H9 (cell line): Measurements from ENCODE around the gene TTC28. TPM values are rescaled to one million over a fixed set of nuclear protein-coding genes. Genes with fewer than 3 reads are reported as not detected.

Experiments
- DNase-seq: peaks from one replicate; pipeline ENCODE4 v3.0.0-alpha.2; 2017
- H2AFZ ChIP-seq: one replicate; pipeline ENCODE4 v1.6.1; 2013; ENCODE audit warnings: mild to moderate bottlenecking, low read length, control low read depth, moderate library complexity
- H2AK5ac ChIP-seq: 2 replicates; pipeline ENCODE4 v1.6.1; 2013; ENCODE audit warnings: low read length, control low read depth, mixed read lengths; ENCODE audit not compliant: insufficient read length
- H2BK120ac ChIP-seq: one replicate; pipeline ENCODE4 v1.6.1; 2013; ENCODE audit warnings: low read depth, mild to moderate bottlenecking, low read length, control low read depth, inconsistent platforms; ENCODE audit not compliant: poor library complexity, severe bottlenecking
- H2BK12ac ChIP-seq: 2 replicates; pipeline ENCODE4 v1.6.1; 2013; ENCODE audit warnings: low read length, control low read depth, mixed read lengths, low read depth; ENCODE audit not compliant: insufficient read length
- H2BK15ac ChIP-seq: 2 replicates; pipeline ENCODE4 v1.6.1; 2013; ENCODE audit warnings: low read depth, low read length, control low read depth
- H2BK20ac ChIP-seq: one replicate; pipeline ENCODE4 v1.6.1; 2013; ENCODE audit warnings: low read depth, mild to moderate bottlenecking, low read length, control low read depth, inconsistent platforms; ENCODE audit not compliant: poor library complexity, severe bottlenecking
- H2BK5ac ChIP-seq: 2 replicates; pipeline ENCODE4 v1.6.1; 2013; ENCODE audit warnings: low read length, control low read depth, mixed read lengths; ENCODE audit not compliant: insufficient read length
- H3K14ac ChIP-seq: 2 replicates; pipeline ENCODE4 v1.6.1; 2013; ENCODE audit warnings: low read length, control low read depth; ENCODE audit not compliant: insufficient read depth
- H3K18ac ChIP-seq: 2 replicates; pipeline ENCODE4 v1.6.1; 2013; ENCODE audit warnings: low read depth, mild to moderate bottlenecking, mixed read lengths, low read length, control low read depth; ENCODE audit not compliant: insufficient read length
- H3K23ac ChIP-seq: 2 replicates; pipeline ENCODE4 v1.6.1; 2013; ENCODE audit warnings: low read length, control low read depth, mixed read lengths, low read depth; ENCODE audit not compliant: insufficient read length
- H3K23me2 ChIP-seq: 2 replicates; pipeline ENCODE4 v1.6.1; 2013; ENCODE audit warnings: low read depth, mild to moderate bottlenecking, mixed read lengths, low read length, control low read depth; ENCODE audit not compliant: insufficient read length, poor library complexity, severe bottlenecking
- H3K27ac ChIP-seq: 2 replicates; pipeline ENCODE4 v1.5.1; 2013; ENCODE audit warnings: low read length, control low read depth, mixed read lengths, low read depth; ENCODE audit not compliant: insufficient read length
- H3K27me3 ChIP-seq: 2 replicates; pipeline ENCODE4 v1.6.1; 2013; ENCODE audit warnings: low read length, control low read depth, inconsistent platforms; ENCODE audit not compliant: insufficient read depth
- H3K4ac ChIP-seq: 2 replicates; pipeline ENCODE4 v1.6.1; 2013; ENCODE audit warnings: low read depth, mild to moderate bottlenecking, control low read depth, inconsistent platforms, low read length, moderate library complexity
- H3K4me1 ChIP-seq: 2 replicates; pipeline ENCODE4 v1.6.1; 2013; ENCODE audit warnings: low read length, control low read depth, inconsistent platforms; ENCODE audit not compliant: insufficient read depth
- H3K4me2 ChIP-seq: 2 replicates; pipeline ENCODE4 v1.6.1; 2013; ENCODE audit warnings: low read length, control low read depth, mixed read lengths; ENCODE audit not compliant: insufficient read length, insufficient read depth
- H3K56ac ChIP-seq: 2 replicates; pipeline ENCODE4 v1.6.1; 2013; ENCODE audit warnings: low read depth, mild to moderate bottlenecking, mixed read lengths, low read length, control low read depth; ENCODE audit not compliant: insufficient read length
- H3K79me1 ChIP-seq: 2 replicates; pipeline ENCODE4 v1.6.1; 2013; ENCODE audit warnings: low read depth, mild to moderate bottlenecking, moderate library complexity, low read length, control low read depth, inconsistent platforms; ENCODE audit not compliant: insufficient read depth, poor library complexity, severe bottlenecking
- H3K79me2 ChIP-seq: 2 replicates; pipeline ENCODE4 v1.6.1; 2013; ENCODE audit warnings: low read length, control low read depth, inconsistent platforms; ENCODE audit not compliant: insufficient read depth
- H3K9ac ChIP-seq: 2 replicates; pipeline ENCODE4 v1.6.1; 2013; ENCODE audit warnings: low read length, control low read depth, mixed read lengths; ENCODE audit not compliant: insufficient read length; ENCODE audit errors: extremely low read depth
- H3K9me3 ChIP-seq: one replicate; pipeline ENCODE4 v1.6.1; 2013; ENCODE audit warnings: low read depth, low read length, inconsistent platforms; ENCODE audit not compliant: control insufficient read depth
- H3T11ph ChIP-seq: one replicate; pipeline ENCODE4 v1.6.1; 2013; ENCODE audit warnings: mild to moderate bottlenecking, low read length, control low read depth, inconsistent platforms
- H4K20me1 ChIP-seq: one replicate; pipeline ENCODE4 v1.6.1; 2013; ENCODE audit not compliant: control insufficient read depth, insufficient read length, insufficient read depth
- H4K5ac ChIP-seq: 2 replicates; pipeline ENCODE4 v1.6.1; 2013; ENCODE audit warnings: low read depth, mild to moderate bottlenecking, mixed read lengths, low read length, control low read depth; ENCODE audit not compliant: insufficient read length
- H4K8ac ChIP-seq: replicated peaks from 2 replicates; pipeline ENCODE4 v1.6.1; 2013; ENCODE audit warnings: low read length, control low read depth, mixed read lengths, low read depth; ENCODE audit not compliant: insufficient read length
- H4K91ac ChIP-seq: 2 replicates; pipeline ENCODE4 v1.6.1; 2013; ENCODE audit warnings: low read depth, mild to moderate bottlenecking, moderate library complexity, mixed read lengths, low read length, control low read depth; ENCODE audit not compliant: insufficient read length
- H3K27ac Mint-ChIP-seq, 3 experiments: 2 replicates in 2 of 3; 3 replicates in 1 of 3; pipeline ENCODE4 v1.8.0; 2020 to 2021; ENCODE audit warnings: mixed read lengths in 3 of 3, mild to moderate bottlenecking in 1 of 3, moderate library complexity in 1 of 3
- H3K27me3 Mint-ChIP-seq: 2 replicates; pipeline ENCODE4 v1.8.0; 2021; ENCODE audit warnings: low read depth, mild to moderate bottlenecking, moderate library complexity, mixed read lengths
- H3K36me3 Mint-ChIP-seq, 3 experiments: 2 replicates in 2 of 3; 3 replicates in 1 of 3; pipeline ENCODE4 v1.8.0; 2020 to 2021; ENCODE audit warnings: low read depth in 3 of 3, mixed read lengths in 3 of 3; ENCODE audit not compliant: insufficient read depth in 1 of 3
- H3K4me1 Mint-ChIP-seq, 2 experiments: 2 replicates each; pipeline ENCODE4 v1.8.0; 2020; ENCODE audit warnings: mixed read lengths in 2 of 2
- H3K4me3 Mint-ChIP-seq, 2 experiments: 2 replicates in 1 of 2; 3 replicates in 1 of 2; pipeline ENCODE4 v1.8.0; 2020 to 2021; ENCODE audit warnings: mild to moderate bottlenecking in 2 of 2, mixed read lengths in 2 of 2, moderate library complexity in 1 of 2
- H3K9me3 Mint-ChIP-seq, 2 experiments: 2 replicates in 1 of 2; 3 replicates in 1 of 2; pipeline ENCODE4 v1.8.0; 2020; ENCODE audit warnings: mild to moderate bottlenecking in 2 of 2, mixed read lengths in 2 of 2, moderate library complexity in 1 of 2
- CTCF ChIP-seq: fragments of 200-600 bp; sonication (generic); conservative IDR thresholded peaks from 3 replicates; pipeline ENCODE4 v1.8.0; 2021; ENCODE audit warnings: antibody characterized with exemption, mild to moderate bottlenecking
- WGBS: extraction: QIAGEN DNeasy Blood & Tissue Kit; methylation state at CpG from one replicate; pipeline ENCODE4 v1.1.7; 2013; ENCODE audit warnings: missing lambda C conversion rate, low lambda C conversion rate, mixed read lengths; ENCODE audit not compliant: insufficient read length; ENCODE audit errors: extremely low coverage; 5-methylcytosine and 5-hydroxymethylcytosine counted together
- total RNA-seq: library from RNA; stranded (reverse); gene quantifications from 2 replicates; pipeline ENCODE4 v1.2.1, GENCODE V29; 2021

TTC28 gene
- total RNA-seq, 1 experiment from 2014 or later: 13.6 TPM

DNA sequence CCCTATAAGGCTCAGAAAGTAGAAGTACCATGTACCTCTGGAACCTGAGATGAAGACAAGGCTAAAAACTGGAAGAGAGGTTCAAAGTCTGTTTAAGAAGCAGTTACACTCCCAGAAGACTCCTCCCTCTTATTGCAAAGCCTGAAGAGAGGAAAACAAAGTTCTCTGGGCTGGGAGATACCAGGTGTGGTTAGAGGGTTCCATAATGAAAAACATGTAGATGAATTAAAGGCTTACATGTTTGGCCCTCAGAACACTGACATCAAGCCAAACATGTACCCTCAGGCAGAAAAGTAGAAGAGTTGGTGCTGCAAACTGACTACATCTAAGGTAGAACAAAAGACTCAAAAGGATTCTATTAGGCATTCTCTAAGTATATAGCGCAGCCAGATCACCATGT is 205.3 kb downstream of the TTC28 start:
- Histone ChIP-seq H2BK12ac (no peak overlapping the region), H4K91ac (no peak overlapping the region), H3K14ac (no peak overlapping the region), H2AFZ (no peak overlapping the region), H3K56ac (no peak overlapping the region), H3K27ac (no peak overlapping the region), H3K79me1 (no peaks in the 10 kb centered on the region), H2BK5ac (no peak overlapping the region), H3T11ph (no peak overlapping the region), H3K27me3 (no peaks in the 10 kb centered on the region), H3K18ac (no peak overlapping the region), H3K23me2 (no peaks in the 10 kb centered on the region), H2BK120ac (no peak overlapping the region), H4K8ac (no peak overlapping the region), H4K5ac (no peak overlapping the region), H3K9ac (no peak overlapping the region), H2BK15ac (no peak overlapping the region), H4K20me1 (no peaks in the 10 kb centered on the region), H2AK5ac (no peak overlapping the region), H3K4me2 (no peak overlapping the region), H3K4me1 (no peaks in the 10 kb centered on the region; the same call in 1 of the 2 replicates), H3K9me3 (no peaks in the 10 kb centered on the region), H3K79me2 (no peaks in the 10 kb centered on the region), H3K23ac (no peak overlapping the region), H3K4ac (no peak overlapping the region), H2BK20ac (no peak overlapping the region)
- no peak for DNase-seq
- no peak overlapping the region for H3K4me3 Mint-ChIP-seq
- H3K4me1 Mint-ChIP-seq: peaks cover 5 to 6% of the 10 kb centered on the region in 2 experiments; a peak in 3 of 4 replicates
- H3K27me3 Mint-ChIP-seq: no peaks in the 10 kb centered on the region
- no peaks in the 10 kb centered on the region; a peak in 2 of 7 replicates for H3K36me3 Mint-ChIP-seq
- TF ChIP-seq CTCF: no peak
- H3K9me3 Mint-ChIP-seq: no peaks in the 10 kb centered on the region
- WGBS: no CpG with 5 or more reads among the region's 1 CpG
- no peak overlapping the region for H3K27ac Mint-ChIP-seq
